Aorta (tissue), 5 donors: Measurements from ENCODE around the gene EDC3. TPM values are rescaled to one million over a fixed set of nuclear protein-coding genes. Genes with fewer than 3 reads are reported as not detected.

Experiments used
- ATAC-seq: fragments of 200-7000 bp; cut with Tn5 transposase; one replicate; pipeline ENCODE4 v1.9.1; 2022; ENCODE audit warnings: moderate library complexity; ENCODE audit not compliant: low FRiP score
- DNase-seq, 2 donors: peaks; one replicate each; pipeline ENCODE4 v3.0.0-alpha.2; 2020
- H3K27ac ChIP-seq, 2 donors: one replicate each; pipeline ENCODE4 v1.5.1; 2013; ENCODE audit warnings: low read length in 2 of 2, mild to moderate bottlenecking in 2 of 2, moderate library complexity in 2 of 2, control low read depth in 1 of 2, inconsistent platforms in 1 of 2, low read depth in 1 of 2
- H3K27me3 ChIP-seq, 2 donors: one replicate each; pipeline ENCODE4 v1.6.1; 2013; ENCODE audit warnings: control low read depth in 1 of 2, low read length in 1 of 2, mild to moderate bottlenecking in 1 of 2, moderate library complexity in 1 of 2; ENCODE audit not compliant: insufficient read depth in 2 of 2, control insufficient read depth in 1 of 2
- H3K36me3 ChIP-seq, 2 donors: one replicate each; pipeline ENCODE4 v1.6.1; 2013; ENCODE audit warnings: control low read depth in 1 of 2, low read length in 1 of 2, mild to moderate bottlenecking in 1 of 2; ENCODE audit not compliant: insufficient read depth in 2 of 2, control insufficient read depth in 1 of 2
- H3K4me1 ChIP-seq, 2 donors: one replicate each; pipeline ENCODE4 v1.6.1; 2013; ENCODE audit warnings: low read length in 2 of 2, control low read depth in 1 of 2, mild to moderate bottlenecking in 1 of 2, moderate library complexity in 1 of 2; ENCODE audit not compliant: insufficient read depth in 2 of 2, control insufficient read depth in 1 of 2
- H3K4me3 ChIP-seq, 2 donors: one replicate each; pipeline ENCODE4 v1.5.1; 2013; ENCODE audit warnings: low read length in 2 of 2, control low read depth in 1 of 2, mild to moderate bottlenecking in 1 of 2
- H3K9me3 ChIP-seq: one replicate; pipeline ENCODE4 v1.6.1; 2013; ENCODE audit warnings: mild to moderate bottlenecking, low read length; ENCODE audit not compliant: control insufficient read depth
- whole genome bisulfite sequencing, 2 donors: extraction: QIAGEN DNeasy Blood & Tissue Kit; methylation state at CpG; one replicate each; pipeline ENCODE4 v1.1.7; 2013; 5-methylcytosine and 5-hydroxymethylcytosine counted together
- intact Hi-C, 2 donors: fragments of 100-400 bp; cut with DNase I; formaldehyde crosslinking; loops; one replicate each; pipeline versions ENCODE4 v1.14.2 to v1.15.0; 2022
- polyA plus RNA-seq, 2 donors: library from polyadenylated mRNA; stranded (reverse); fragments of 200-250 nt; gene quantifications; one replicate each; pipeline ENCODE4 v1.2.3, GENCODE V29; 2013
- total RNA-seq, 2 donors: library from RNA; stranded (reverse); fragmentation: NEBNext Ultra II Directional; extraction: Animal tissue kit (Norgen Biotek cat#: 25700); gene quantifications; one replicate each; pipeline ENCODE4 v1.2.1, GENCODE V29; 2021
- donor health status: healthy with polysubstance abuse.
- donor health status: Bipolar disorder and iron deficiency.
- donor health status: DM: no; HTN: no; CAD: no.
- donor health status: DM: no; HTN: no; CAD: no.
- donor health status: DM: yes; HTN: yes; CAD: no.

EDC3 gene
- total and polyA plus RNA-seq, 4 donors: 13.4 to 30.8 (median 24.2) TPM

DNA sequence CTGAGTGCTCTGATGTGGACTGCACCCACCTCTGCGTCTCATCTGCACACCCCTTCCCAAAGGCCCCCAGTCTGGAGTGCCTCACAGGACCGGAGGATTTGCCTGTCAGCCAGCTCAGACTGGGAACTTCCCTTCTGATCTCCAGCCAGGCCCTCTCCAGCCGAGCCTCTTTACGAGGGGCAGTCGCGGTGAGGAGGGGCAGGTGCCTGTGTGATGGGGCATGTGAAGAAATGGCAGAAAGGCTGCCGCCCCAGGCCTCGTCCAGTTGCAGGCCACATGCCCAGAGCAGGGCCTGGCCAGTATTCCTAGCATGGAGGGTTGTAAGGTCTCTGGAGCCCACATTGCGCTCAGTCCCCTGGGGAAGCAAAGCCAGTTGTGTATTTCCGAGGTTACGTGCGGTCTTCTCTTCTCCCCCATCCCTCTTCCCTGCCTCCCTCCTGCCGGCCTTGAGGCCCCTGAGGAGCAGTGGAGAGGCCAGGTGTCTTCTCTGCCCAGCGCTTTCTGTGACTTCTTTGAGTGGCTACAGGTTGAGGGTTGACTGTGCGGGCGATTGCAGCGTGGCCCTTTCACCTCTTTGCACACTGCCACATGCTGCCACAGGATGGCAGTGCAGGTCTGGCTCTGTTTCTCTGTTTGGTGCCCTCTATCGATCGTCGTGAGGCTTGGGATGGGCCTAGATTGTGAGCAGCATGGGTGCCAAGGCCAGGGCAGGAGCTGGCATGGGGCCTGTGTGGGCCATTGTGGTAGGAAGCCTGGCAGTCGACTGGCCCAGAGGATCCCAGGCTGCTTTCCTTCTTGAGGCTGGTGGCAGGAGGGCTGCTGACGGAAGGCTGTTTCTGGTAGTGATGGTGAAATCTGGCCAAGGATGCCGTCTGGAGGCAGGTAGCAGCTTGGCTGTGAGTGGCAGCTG, 74.9 kb downstream of the EDC3 start:
- intact Hi-C loops: no loop called here
- WGBS, 2 donors: 53 to 57% methylated on average over 23 of the region's 23 CpGs

GRCh38 chr15:74619916-74620635, 75.7 kb downstream of the EDC3 start:
- Histone ChIP-seq H3K4me3 (no peak overlapping the region), H3K27ac (no peak overlapping the region), H3K27me3 (no peaks in the 10 kb centered on the region), H3K4me1 (no peaks in the 10 kb centered on the region), H3K36me3 (peaks cover 0 to 9% of the 10 kb centered on the region in 2 donors), H3K9me3 (no peaks in the 10 kb centered on the region)
- ATAC-seq (no peak), DNase-seq (no peak)
- intact Hi-C loops: loop anchor here (5.0 kb wide), 2 partner anchors 78 to 248 kb away; partner anchors contain the start of gene ARID3B (in 1 of the 2)
- WGBS, 2 donors: 89 to 90% methylated on average over 27 of the region's 27 CpGs

More for the DNA sequence above, 74.9 kb downstream of the EDC3 start:
- Histone ChIP-seq H3K4me3 (no peak overlapping the region), H3K36me3 (peaks cover 0 to 16% of the 10 kb centered on the region in 2 donors), H3K27me3 (no peaks in the 10 kb centered on the region), H3K9me3 (no peaks in the 10 kb centered on the region), H3K4me1 (no peaks in the 10 kb centered on the region), H3K27ac (no peak overlapping the region)
- ATAC-seq (no peak), DNase-seq (peak in 1 of 2 donors; percentile 82)

GRCh38 chr15:74618841-74619596, 76.8 kb downstream of the EDC3 start:
- no peak overlapping the region for H3K27ac ChIP-seq
- no peaks in the 10 kb centered on the region for H3K9me3 ChIP-seq
- 83 to 84% methylated on average over 15 of the region's 15 CpGs for WGBS, 2 donors
- no peaks in the 10 kb centered on the region for H3K4me1 ChIP-seq
- no peak overlapping the region for H3K4me3 ChIP-seq
- no peaks in the 10 kb centered on the region for H3K27me3 ChIP-seq
- DNase-seq (peak in 1 of 2 donors; percentile 34), ATAC-seq (no peak)
- H3K36me3 ChIP-seq: peaks cover 0 to 9% of the 10 kb centered on the region in 2 donors
- intact Hi-C loops: loop anchor here (5.0 kb wide), 2 partner anchors 77 to 247 kb away; partner anchors contain the start of gene ARID3B (in 1 of the 2)

- no peak for ATAC-seq
- H3K4me1 ChIP-seq: no peaks in the 10 kb centered on the region
- no peak for DNase-seq
Observed at GRCh38 chr15:74616996-74617395, 78.8 kb downstream of the EDC3 start.

DNA sequence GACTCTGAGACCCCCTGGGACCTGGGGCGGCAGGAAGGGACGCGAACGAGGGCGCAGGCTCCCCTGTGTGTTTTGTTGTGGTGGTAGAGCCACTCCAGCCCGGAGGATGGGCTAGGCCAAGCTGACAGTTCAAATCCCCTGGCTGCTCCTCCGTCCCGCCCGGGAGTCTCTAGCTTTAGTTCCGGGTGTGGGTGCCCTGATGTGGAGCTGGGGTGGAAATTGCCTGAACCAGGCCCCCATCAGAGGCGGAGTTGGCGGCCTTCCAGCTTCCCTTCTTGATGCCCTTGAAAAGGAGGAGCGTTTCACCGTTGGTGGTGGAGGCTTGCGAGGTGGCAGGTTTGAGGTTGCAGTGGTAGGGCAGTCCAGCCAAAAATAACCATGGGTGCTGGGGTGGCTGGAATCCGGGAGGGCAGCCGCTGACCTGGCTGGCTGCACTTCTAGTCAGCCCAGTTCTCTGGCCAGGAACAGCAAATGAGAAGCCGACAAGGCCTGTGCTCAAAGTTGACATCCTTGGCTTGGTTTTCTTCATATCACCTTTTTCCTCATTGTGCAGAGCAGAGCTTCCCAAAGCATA, 79.4 kb downstream of the EDC3 start:
- Histone ChIP-seq H3K36me3 (peaks cover 0 to 4% of the 10 kb centered on the region in 2 donors), H3K4me1 (no peaks in the 10 kb centered on the region), H3K9me3 (no peaks in the 10 kb centered on the region), H3K4me3 (peak overlapping the region; percentile 66 to 70), H3K27ac (peak overlapping the region; percentile 68 to 81), H3K27me3 (no peaks in the 10 kb centered on the region)
- WGBS, 2 donors: 0% methylated on average over 18 of the region's 18 CpGs
- intact Hi-C loops: loop anchor here (5.0 kb wide), 2 partner anchors 74 to 244 kb away; partner anchors contain the start of gene ARID3B (in 1 of the 2)
- DNase-seq (peak; percentile 88 to 93), ATAC-seq (no peak)

More at GRCh38 chr15:74616996-74617395, 78.8 kb downstream of the EDC3 start:
- Histone ChIP-seq H3K27me3 (no peaks in the 10 kb centered on the region), H3K4me3 (peak overlapping the region in 1 of 2 donors; percentile 66), H3K27ac (no peak overlapping the region), H3K9me3 (no peaks in the 10 kb centered on the region), H3K36me3 (peaks cover 0 to 4% of the 10 kb centered on the region in 2 donors)
- intact Hi-C loops: loop anchor here (5.0 kb wide), 2 partner anchors 75 to 245 kb away; partner anchors contain the start of gene ARID3B (in 1 of the 2)

DNA sequence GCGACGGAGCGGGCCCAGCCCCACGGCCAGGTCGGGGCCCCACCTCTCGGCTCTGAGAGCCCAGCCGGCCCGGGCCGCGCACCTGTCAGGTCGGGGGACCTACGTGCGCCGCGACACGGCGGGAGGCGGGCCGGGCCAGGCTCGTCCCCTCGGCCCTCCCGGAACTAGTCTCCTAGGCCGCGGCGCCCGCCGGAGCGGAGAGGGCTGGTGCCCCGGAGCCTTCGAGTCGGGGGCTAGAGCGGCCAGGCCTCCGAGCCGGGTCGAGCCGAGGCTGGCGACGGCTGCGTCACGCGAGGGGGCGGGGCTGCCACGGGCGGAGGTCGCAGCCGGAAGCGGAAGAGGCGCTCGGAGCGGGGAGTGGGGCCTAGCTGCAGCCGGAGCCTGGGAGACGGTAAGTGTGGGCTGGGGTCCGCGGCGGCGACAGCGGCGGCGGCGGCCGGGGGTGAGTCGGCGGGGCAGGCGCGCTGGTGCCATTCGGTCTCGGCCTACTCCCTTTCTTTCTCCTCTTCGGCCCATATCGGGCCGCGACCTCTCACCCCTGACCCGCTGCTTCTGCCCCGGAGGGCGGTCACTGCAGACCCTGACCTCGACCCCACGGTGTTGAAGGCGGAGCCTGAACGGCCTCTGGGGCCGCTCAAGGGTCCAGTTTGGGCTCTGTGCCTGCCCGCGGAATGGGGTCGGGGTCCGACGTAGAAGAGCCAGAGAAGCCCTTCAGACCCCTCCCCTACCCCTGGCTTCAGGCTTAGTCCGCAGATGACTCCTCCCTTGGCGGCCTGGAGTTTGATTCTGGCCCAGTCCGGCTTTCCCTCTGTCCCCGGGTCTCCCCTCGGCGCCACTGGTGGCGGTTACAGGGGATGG, 80.1 kb downstream of the EDC3 start, which contains the start of gene CLK3:
Gene CLK3, plus strand, starts transcription at position 329 of the 858 bp plus-strand sequence. CDS start 3,361 bp downstream, outside the sequence.
- peak within 1 kb of the TSS; percentile 66 to 70 for H3K4me3 ChIP-seq
- ATAC-seq: peak; percentile 93
- H3K27me3 ChIP-seq: no peaks in the 10 kb centered on the region
- no peaks in the 10 kb centered on the region for H3K9me3 ChIP-seq
- intact Hi-C loops: loop anchor here (2.0 to 5.0 kb wide), 3 partner anchors 73 to 243 kb away; partner anchors contain the start of gene ARID3B (in 2 of the 2)
- DNase-seq: peak; percentile 98 to 99
- 0 to 1% methylated on average over 66 to 91 of the region's 91 CpGs for WGBS, 2 donors
- H3K27ac ChIP-seq: peak within 1 kb of the TSS; percentile 68 to 81
- no peaks in the 10 kb centered on the region for H3K4me1 ChIP-seq
- H3K36me3 ChIP-seq: peaks cover 0 to 4% of the 10 kb centered on the region in 2 donors

DNA sequence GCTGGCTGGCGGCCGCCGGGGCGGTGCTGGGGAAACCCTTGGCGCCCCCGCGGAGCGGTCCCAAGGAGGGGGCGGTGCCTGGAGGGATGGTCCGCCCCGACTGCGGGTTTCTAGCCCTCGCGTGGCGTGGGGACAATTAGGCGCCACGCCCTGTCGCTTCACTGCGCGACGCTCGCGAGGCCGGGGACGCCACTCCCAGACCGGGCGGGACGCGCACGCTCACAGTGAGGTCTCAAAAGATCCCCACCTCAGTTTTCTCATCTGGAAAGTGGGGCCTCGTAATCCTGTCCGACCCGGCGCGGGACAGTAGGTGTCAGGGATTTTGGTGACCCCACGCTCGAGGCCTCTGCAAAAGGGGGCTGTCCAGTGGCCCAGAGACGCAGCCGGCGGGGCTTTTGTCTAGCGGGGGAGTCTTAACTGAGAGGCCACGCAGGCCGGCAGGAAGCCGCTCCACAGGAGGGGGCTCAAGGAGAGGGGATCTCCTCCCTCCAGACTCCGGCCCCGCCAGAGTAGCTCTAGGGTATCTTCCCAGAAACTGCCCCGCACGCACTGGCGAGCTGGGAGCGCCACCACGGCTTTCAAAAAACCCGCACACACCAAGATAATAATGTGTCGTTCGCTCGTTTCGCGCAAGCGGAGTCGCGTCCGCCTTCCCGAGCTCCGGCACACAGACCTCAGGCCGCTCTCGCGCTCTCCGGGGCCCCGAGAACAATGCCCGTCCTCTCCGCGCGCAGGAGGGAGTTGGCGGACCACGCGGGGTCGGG, 80.9 kb downstream of the EDC3 start:
- Histone ChIP-seq H3K27ac (peak overlapping the region in 1 of 2 donors; percentile 80), H3K27me3 (no peaks in the 10 kb centered on the region), H3K36me3 (no peaks in the 10 kb centered on the region), H3K9me3 (no peaks in the 10 kb centered on the region), H3K4me3 (peak overlapping the region; percentile 20 to 66), H3K4me1 (no peaks in the 10 kb centered on the region)
- DNase-seq (peak; percentile 89 to 94), ATAC-seq (peak; percentile 89)
- intact Hi-C loops: loop anchor here (2.0 to 5.0 kb wide), 3 partner anchors 73 to 243 kb away; partner anchors contain the start of gene ARID3B (in 2 of the 2)
- WGBS, 2 donors: 0% methylated on average over 72 to 76 of the region's 76 CpGs
